Measurements from ENCODE around the gene SLC16A10.

- TF ChIP-seq YY1 (IDR thresholded peaks at IDR 0.05; ENCODE audit: low read depth) (no peak), USF1 (IDR thresholded peaks at IDR 0.05) (no peak), CEBPB (IDR thresholded peaks at IDR 0.05) (no peak), EP300 (IDR thresholded peaks at IDR 0.05; ENCODE audit: borderline replicate concordance) (no peak), TEAD4 (IDR thresholded peaks at IDR 0.05) (no peak), RAD21 (IDR thresholded peaks at IDR 0.05; ENCODE audit: low read depth) (no peak), CREB1 (IDR thresholded peaks at IDR 0.05; ENCODE audit: low read depth) (no peak)
Measured at GRCh38 chr6:111242452-111242851, 155.1 kb downstream of the SLC16A10 start.

Measured in Ishikawa (cell line).